NCI-H774 (cell line): Measurements from ENCODE around the gene AGO4.
"Not testable (repeated sequence)": the region's sequence is repeated elsewhere in the genome, so short reads cannot be mapped to it uniquely, and the experiment has no call there.

ENCODE experiments used
- DNase-seq: peaks from one replicate; lab custom pipeline; 2025; lab: John Stamatoyannopoulos, UW

AGO4 gene

GRCh38 chr1:35863881-35864625 lies 56.2 kb downstream of the AGO4 start:
- no peak for DNase-seq

DNA sequence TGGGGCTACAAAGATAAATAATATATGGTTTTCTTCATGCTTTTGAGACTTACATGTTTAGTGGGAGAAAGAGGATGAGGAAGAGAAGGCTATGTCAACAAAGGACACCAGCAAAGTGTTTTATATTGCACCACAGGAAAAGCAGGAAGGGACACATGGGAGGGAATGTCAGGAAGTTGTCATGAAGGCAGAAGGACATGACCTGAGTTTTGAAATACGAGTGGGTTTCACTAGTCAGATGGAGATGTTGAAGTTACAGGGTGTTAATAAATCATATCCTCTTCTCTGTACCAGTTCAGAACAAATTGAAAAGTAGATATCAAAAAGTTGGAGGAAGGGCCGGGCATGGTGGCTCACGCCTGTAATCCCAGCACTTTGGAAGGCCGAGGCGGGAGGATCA lies 57.0 kb downstream of the AGO4 start:
- no peak for DNase-seq

- DNase-seq, result no peak
Measured at GRCh38 chr1:35866991-35867390, 59.2 kb downstream of the AGO4 start.

DNA sequence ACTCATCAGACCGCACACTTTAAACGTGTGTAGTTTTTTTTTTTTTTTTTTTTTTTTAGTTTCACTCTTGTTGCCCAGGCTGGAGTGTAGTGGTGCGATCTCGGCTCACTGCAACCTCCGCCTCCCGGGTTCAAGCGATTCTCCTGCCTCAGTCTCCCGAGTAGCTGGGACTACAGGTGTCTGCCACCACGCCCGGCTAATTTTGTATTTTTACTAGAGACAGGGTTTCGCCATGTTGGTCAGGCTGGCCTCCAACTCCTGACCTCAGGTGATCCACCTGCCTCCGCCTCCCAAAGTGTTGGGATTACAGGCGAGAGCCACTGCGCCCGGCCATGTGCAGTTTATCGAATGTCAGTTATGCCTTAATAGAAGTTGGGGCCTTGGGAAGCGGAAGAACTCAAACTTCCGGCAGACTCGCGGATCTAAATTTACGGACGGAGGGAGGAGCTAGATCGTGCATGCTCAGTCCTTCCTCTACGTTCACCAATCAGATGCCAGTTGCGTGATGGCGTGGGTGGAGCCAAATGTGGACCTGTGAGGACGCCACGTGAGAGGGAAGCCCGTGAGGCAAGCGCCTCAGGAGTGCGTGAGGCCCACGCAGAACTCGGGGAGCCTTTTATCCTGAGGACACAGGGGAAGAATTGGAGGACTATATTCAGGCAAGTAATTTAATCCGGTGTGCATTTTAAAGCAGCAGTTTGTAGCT lies 61.6 kb downstream of the AGO4 start:
- not testable (repeated sequence) for DNase-seq

GRCh38 chr1:35870651-35871309 lies 63.0 kb downstream of the AGO4 start:
- DNase-seq, result no peak

DNA sequence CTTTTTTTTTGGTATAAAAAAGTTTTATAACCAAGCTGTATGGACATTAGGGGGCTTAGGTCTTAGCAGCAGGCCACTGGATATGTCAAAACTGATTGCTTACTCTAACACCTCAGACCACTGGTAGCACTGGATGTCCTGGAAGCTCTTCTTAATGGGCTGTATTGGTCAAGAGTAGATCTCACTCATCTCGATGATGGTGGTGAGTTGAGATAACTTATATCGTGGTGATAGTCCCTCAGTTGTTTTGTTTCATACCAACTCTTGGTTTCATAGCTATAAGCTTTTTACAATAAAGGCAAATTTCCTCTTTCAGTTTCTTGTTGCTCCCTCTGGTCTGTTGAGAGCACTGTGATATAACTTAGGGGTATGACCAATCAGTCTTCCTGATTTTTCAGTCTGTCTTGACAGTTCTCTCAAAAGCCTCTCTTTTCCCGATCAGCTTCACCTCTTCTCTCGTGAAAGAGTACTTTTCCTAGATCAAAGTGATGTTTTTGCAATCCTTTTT lies 65.5 kb downstream of the AGO4 start:
- no peak for DNase-seq

DNA sequence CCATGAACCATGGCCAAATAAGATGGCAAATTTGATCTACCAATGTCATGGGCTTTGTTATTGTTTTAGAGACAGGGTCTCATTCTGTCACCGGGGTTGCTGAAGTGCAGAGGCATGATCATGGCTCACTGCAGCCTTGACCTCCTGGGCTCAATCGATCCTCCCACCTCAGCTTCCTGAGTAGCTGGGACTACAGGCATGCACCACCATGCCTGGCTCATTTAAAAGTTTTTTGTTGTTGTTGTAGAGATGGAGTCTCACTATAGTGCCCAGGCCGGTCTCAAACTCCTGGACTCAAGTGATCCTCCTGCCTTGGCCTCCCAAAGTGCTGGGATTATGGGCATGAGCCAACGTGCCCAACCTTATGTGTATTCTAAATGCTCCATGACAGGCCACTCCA lies 66.3 kb downstream of the AGO4 start:
- not testable (repeated sequence) for DNase-seq

- no peak for DNase-seq
Measured at GRCh38 chr1:35876988-35877387, 69.2 kb downstream of the AGO4 start.

- no peak for DNase-seq
Measured at GRCh38 chr1:35881850-35882273, 74.0 kb downstream of the AGO4 start.

GRCh38 chr1:35882586-35882944 lies 74.7 kb downstream of the AGO4 start:
- DNase-seq, result no peak

- DNase-seq, result peak; percentile 99
Measured at GRCh38 chr1:35882945-35883634, 75.3 kb downstream of the AGO4 start, which contains the start of gene AGO1. AGO1 (plus strand) TSS chr1:35883209; CDS start chr1:35883422, 213 bp downstream.

DNA sequence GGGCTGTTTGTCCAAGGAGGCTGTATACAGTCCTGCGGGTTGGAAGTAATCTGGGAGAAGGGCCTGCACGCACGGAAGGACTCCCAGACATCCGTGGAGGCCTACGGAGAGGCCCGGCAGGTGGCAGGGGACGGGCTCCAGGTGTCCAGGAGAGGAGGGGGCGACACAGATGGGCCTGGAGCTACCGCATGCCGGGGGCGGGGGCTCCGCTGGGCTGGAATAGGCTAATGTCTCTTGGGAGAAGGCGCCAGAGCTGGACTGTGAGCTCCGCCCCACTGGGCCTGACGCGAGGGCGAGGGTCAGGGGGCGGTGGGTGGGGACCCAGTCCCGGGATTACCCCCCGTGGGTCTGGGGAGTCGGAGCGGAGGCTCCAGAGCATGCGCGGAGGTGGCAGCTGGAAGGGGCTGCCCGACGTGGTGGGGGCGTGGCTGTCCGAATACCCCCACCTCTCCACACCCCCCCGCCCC lies 75.9 kb downstream of the AGO4 start:
- DNase-seq, result peak; percentile 81

DNA sequence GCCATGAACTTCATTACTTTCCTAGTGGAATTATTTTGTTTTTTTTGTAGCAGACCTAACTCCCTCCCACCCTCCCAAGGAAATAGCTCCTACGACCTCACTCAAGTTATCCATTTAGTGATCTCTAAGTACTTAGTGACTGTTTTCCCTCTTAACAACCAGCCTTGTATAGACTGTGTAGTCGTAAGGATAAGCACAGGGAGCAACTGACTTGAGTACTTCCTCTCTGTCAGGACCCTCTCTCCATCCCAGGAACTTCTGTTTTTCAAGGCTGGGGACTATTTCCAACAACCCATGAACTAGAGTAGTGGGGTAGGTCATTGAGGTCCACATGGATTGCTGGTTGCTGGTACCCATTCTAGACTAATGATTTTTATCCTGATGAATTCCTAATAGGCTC lies 77.1 kb downstream of the AGO4 start:
- DNase-seq, result no peak

GRCh38 chr1:35885961-35886558 lies 78.2 kb downstream of the AGO4 start:
- peak; percentile 37 for DNase-seq

DNA sequence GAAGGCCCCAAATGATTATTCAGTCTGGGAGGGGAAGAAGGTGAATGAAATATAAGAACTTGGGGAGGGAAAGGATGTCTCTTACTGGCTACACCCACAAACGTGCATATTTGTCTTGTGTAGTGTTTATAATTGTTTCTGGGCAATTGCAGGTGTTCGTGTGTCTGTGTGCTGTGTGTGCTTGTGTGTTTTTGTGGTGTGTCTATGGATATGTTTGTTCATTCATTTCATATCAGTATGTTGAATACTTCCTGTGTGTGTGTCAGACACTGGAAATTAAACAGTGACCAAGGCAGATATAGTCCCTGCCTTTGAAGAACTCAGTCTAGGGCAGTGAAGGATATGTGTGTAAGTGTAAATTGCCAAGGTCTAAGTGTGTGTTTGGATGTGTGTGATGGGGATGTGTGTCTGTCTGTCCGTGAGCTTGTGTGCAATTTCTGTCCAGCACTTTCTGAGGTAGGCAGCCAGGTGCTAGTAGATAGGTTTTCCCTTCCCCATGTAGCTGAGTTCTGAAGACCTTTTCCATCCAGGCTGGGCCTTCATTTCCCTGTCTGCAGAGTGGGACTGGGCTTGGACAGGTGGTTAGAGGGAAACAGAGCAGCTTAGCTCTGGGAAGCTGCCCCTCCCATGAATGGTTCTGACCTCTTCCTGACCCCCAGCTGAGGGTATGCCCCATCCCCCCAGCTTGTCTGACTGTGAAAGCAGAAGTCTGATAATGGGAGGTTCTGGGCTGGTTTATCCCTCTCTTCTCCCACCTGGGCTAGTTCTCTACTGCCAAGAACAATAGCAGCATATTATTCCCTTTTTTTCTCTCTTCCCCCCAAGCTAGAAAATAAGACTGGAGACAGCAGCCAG lies 79.0 kb downstream of the AGO4 start:
- DNase-seq, result peak; percentile 8

GRCh38 chr1:35887508-35887907 lies 79.7 kb downstream of the AGO4 start:
- no peak for DNase-seq

DNA sequence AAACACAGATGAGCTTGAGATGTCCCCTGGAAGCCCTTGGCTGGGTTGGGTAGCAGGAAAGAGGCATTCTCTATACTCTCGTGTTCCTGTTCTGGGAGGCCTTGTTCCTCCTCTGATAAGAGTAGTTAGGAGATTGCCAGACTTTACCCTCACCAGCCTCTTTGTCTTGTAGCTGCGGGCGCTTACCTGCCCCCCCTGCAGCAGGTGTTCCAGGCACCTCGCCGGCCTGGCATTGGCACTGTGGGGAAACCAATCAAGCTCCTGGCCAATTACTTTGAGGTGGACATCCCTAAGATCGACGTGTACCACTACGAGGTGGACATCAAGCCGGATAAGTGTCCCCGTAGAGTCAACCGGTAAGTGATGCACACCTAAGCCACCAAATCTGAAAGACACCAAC lies 80.4 kb downstream of the AGO4 start:
- DNase-seq, result no peak

GRCh38 chr1:35888981-35889380 lies 81.2 kb downstream of the AGO4 start:
- DNase-seq, result not testable (repeated sequence)

DNA sequence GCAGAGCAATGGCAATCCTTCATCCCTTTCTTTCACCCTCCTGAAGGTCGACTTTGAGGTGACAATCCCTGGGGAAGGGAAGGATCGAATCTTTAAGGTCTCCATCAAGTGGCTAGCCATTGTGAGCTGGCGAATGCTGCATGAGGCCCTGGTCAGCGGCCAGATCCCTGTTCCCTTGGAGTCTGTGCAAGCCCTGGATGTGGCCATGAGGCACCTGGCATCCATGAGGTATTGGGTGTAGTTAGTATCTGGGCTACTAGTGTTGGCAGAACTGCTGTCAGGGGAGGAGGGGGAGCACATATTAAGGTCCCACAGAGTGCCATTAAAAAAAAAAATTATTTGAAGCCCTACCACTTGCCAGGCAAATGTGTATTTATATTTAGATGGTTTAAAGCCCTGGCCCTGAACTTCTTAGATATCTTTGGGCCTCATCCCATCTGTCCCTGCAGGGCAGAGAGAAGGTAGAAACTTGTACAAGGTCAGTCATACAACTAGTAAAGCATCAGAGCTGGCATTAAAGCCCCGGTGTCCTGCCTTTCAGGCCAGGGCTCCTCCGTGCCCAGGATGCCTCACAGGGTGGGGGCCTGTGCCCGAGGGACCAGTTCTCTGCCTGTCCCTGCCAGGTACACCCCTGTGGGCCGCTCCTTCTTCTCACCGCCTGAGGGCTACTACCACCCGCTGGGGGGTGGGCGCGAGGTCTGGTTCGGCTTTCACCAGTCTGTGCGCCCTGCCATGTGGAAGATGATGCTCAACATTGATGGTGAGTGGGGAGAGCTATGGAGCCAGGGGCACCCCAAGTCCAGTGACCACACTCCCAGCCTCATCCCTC lies 85.4 kb downstream of the AGO4 start:
- DNase-seq, result no peak

DNA sequence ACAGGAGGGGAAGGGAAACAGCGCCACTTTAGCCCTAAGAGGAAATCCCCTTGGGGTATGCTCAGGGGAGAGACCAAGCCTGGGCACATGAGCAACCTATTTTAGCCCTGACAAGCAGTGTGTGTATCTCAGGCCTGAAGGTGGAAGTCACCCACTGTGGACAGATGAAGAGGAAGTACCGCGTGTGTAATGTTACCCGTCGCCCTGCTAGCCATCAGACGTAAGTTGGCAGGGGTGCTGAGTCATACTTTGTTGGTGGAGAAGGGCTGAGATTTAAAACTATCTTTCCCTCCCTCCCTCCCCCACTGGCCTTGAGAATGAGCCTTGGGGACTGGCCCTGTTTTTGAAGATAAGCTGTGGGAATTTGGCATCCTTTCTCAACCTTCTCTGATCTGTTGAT lies 86.4 kb downstream of the AGO4 start:
- DNase-seq, result no peak
